PC-9 (cell line): Measurements from ENCODE around the gene TNS1. TPM values are rescaled to one million over a fixed set of nuclear protein-coding genes. Genes with fewer than 3 reads are reported as not detected.

Experiments
- BruUV-seq: library from RNA; stranded (reverse); fragments of 400-500 nt; replicated peaks from 2 replicates; lab custom pipeline; 2021; lab: Mats Ljungman, UMichigan
- CTCF ChIA-PET: fragments of 300-600 bp; sonication (Branson Sonifier 250); formaldehyde crosslinking; loops from one replicate; lab custom pipeline; 2022; ENCODE audit warnings: antibody characterized with exemption; lab: Charles Lee
- POLR2A ChIA-PET: fragments of 300-600 bp; sonication (Branson Sonifier 250); formaldehyde crosslinking; loops from one replicate; lab custom pipeline; 2022; ENCODE audit warnings: antibody characterized with exemption; ENCODE audit not compliant: unreplicated experiment; lab: Charles Lee
- DNase-seq, 2 experiments: peaks; one replicate each; pipeline versions ENCODE4 v3.0.0 to v3.0.0-alpha.2; 2015 to 2022; ENCODE audit warnings: mixed read lengths in 1 of 2
- H2AFZ ChIP-seq: fragments of 200-600 bp; sonication (generic); 2 replicates; pipeline ENCODE4 v1.8.1; 2017; ENCODE audit warnings: antibody characterized with exemption
- H3F3A ChIP-seq: fragments of 200-600 bp; sonication (generic); 2 replicates; pipeline ENCODE4 v1.8.1; 2017; ENCODE audit warnings: antibody characterized with exemption, mild to moderate bottlenecking, low read depth; ENCODE audit not compliant: insufficient read depth
- H3K27ac ChIP-seq: fragments of 200-600 bp; sonication (generic); 2 replicates; pipeline ENCODE4 v1.6.1; 2016; ENCODE audit warnings: mixed run types
- H3K27me3 ChIP-seq: fragments of 200-600 bp; sonication (generic); 2 replicates; pipeline ENCODE4 v1.6.1; 2016; ENCODE audit warnings: low read depth, mixed run types; ENCODE audit not compliant: insufficient read depth
- H3K36me3 ChIP-seq: fragments of 200-600 bp; sonication (generic); 2 replicates; pipeline ENCODE4 v1.6.1; 2016; ENCODE audit warnings: low read depth, mixed run types
- H3K4me1 ChIP-seq: fragments of 200-600 bp; sonication (generic); replicated peaks from 2 replicates; pipeline ENCODE4 v1.6.1; 2016; ENCODE audit warnings: mixed run types; ENCODE audit not compliant: insufficient read depth
- H3K4me2 ChIP-seq: fragments of 200-600 bp; sonication (generic); 2 replicates; pipeline ENCODE4 v1.6.1; 2017; ENCODE audit warnings: mixed run types
- H3K4me3 ChIP-seq: fragments of 200-600 bp; sonication (generic); 2 replicates; pipeline ENCODE4 v1.6.1; 2016; ENCODE audit warnings: mixed run types
- H3K79me2 ChIP-seq: fragments of 200-600 bp; sonication (generic); 2 replicates; pipeline ENCODE4 v1.6.1; 2017; ENCODE audit warnings: low read depth, mixed run types
- H3K9me2 ChIP-seq: fragments of 200-600 bp; sonication (generic); 2 replicates; pipeline ENCODE4 v1.8.1; 2017; ENCODE audit warnings: mild to moderate bottlenecking; ENCODE audit not compliant: insufficient read depth
- H3K9me3 ChIP-seq: fragments of 200-600 bp; sonication (generic); 2 replicates; pipeline ENCODE4 v1.8.1; 2016; ENCODE audit warnings: low read depth; ENCODE audit not compliant: insufficient read depth
- H4K20me1 ChIP-seq: fragments of 200-600 bp; sonication (generic); 2 replicates; pipeline ENCODE4 v1.8.1; 2017; ENCODE audit not compliant: insufficient read depth
- EZH2 ChIP-seq: fragments of 200-600 bp; sonication (generic); IDR thresholded peaks from 2 replicates; pipeline ENCODE4 v1.8.0; 2017; ENCODE audit warnings: antibody characterized with exemption, low read depth
- intact Hi-C: fragments of 100-400 bp; cut with micrococcal nuclease; formaldehyde crosslinking; loops from one replicate; pipeline ENCODE4 v1.10.0; 2022; ENCODE audit not compliant: unreplicated experiment
- total RNA-seq: library from RNA; stranded (reverse); gene quantifications from 2 replicates; pipeline ENCODE4 v1.2.3, GENCODE V29; 2021
- TF ChIP-seq, protein P1 (sequence below): fragments of 200-600 bp; sonication (generic); conservative IDR thresholded peaks from 2 replicates; pipeline ENCODE4 v1.6.1; 2017; ENCODE audit warnings: mixed run types, antibody characterized with exemption, mild to moderate bottlenecking, moderate library complexity

TNS1 gene
- total RNA-seq, 1 experiment from 2014 or later = 5.5 TPM

DNA sequence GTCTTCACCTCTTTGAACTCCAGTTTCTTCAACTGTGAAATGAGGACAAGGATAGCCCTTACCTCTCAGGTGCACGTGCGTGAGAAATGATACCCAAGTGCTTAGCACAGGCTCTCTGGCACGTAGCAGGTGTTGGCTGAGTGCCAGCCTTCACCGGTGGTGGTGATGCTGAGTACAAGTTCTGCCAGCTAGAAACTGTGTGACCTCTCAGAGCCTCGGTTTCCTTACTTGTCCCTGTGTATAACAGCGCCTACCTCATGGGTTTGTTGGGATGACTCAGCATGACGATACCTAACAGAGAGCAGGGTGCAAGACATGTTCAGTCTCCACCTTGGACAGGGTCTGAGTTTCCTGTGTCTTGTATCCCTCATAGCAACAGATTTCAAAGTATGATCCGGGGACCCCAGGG is 205.1 kb downstream of the TNS1 start:
- H3K4me2 ChIP-seq = no peak overlapping the region
- H3K27ac ChIP-seq = no peak overlapping the region
- DNase-seq = no peak
- POLR2A ChIA-PET = no interaction called here
- no peaks in the 10 kb centered on the region for H4K20me1 ChIP-seq
- H3K9me3 ChIP-seq = no peaks in the 10 kb centered on the region
- H3K4me3 ChIP-seq = no peak overlapping the region
- H3K27me3 ChIP-seq = no peaks in the 10 kb centered on the region
- intact Hi-C loops = no loop called here
- no peaks in the 10 kb centered on the region for H3K36me3 ChIP-seq
- no TSS peak for BruUV-seq
- no peaks in the 10 kb centered on the region for H3K79me2 ChIP-seq
- no peaks in the 10 kb centered on the region for H3K9me2 ChIP-seq
- no peaks in the 10 kb centered on the region for H3K4me1 ChIP-seq
- no peak overlapping the region for H2AFZ ChIP-seq
- TF ChIP-seq, protein P1, sequence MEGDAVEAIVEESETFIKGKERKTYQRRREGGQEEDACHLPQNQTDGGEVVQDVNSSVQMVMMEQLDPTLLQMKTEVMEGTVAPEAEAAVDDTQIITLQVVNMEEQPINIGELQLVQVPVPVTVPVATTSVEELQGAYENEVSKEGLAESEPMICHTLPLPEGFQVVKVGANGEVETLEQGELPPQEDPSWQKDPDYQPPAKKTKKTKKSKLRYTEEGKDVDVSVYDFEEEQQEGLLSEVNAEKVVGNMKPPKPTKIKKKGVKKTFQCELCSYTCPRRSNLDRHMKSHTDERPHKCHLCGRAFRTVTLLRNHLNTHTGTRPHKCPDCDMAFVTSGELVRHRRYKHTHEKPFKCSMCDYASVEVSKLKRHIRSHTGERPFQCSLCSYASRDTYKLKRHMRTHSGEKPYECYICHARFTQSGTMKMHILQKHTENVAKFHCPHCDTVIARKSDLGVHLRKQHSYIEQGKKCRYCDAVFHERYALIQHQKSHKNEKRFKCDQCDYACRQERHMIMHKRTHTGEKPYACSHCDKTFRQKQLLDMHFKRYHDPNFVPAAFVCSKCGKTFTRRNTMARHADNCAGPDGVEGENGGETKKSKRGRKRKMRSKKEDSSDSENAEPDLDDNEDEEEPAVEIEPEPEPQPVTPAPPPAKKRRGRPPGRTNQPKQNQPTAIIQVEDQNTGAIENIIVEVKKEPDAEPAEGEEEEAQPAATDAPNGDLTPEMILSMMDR = no peak
- TF ChIP-seq EZH2 = no peak
- H3F3A ChIP-seq = no peaks in the 10 kb centered on the region
- CTCF ChIA-PET = no interaction called here

DNA sequence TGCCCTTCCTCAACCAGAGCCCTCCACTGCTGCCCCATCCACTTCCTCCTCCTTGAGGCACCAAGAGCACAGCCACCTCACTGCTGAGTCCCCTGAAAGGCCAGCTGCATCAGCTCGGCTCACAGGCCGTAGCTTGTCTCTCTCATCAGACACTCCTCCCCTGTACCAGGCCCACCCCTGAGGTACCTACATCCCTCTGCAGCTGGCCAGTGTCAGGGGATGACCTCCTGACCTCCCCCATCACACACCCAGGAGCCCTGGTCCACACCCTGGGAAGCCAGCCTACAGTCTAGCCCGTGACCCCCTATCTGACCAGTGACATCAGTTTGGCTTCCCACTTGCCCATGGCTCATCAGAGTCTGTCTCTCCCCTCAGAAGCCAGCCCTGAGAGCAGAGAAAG is 205.6 kb downstream of the TNS1 start:
- H3K79me2 ChIP-seq = no peaks in the 10 kb centered on the region
- DNase-seq = no peak
- H3K4me2 ChIP-seq = no peak overlapping the region
- no peaks in the 10 kb centered on the region for H3K27me3 ChIP-seq
- H2AFZ ChIP-seq = no peak overlapping the region
- no peaks in the 10 kb centered on the region for H3K9me2 ChIP-seq
- no peaks in the 10 kb centered on the region for H3F3A ChIP-seq
- BruUV-seq = no TSS peak
- H3K9me3 ChIP-seq = no peaks in the 10 kb centered on the region
- intact Hi-C loops = no loop called here
- POLR2A ChIA-PET = no interaction called here
- no peak overlapping the region for H3K4me3 ChIP-seq
- no peak overlapping the region for H3K27ac ChIP-seq
- H3K36me3 ChIP-seq = no peaks in the 10 kb centered on the region
- H3K4me1 ChIP-seq = no peaks in the 10 kb centered on the region
- TF ChIP-seq EZH2 = no peak
- TF ChIP-seq, protein P1 = no peak
- H4K20me1 ChIP-seq = no peaks in the 10 kb centered on the region
- CTCF ChIA-PET = no interaction called here

DNA sequence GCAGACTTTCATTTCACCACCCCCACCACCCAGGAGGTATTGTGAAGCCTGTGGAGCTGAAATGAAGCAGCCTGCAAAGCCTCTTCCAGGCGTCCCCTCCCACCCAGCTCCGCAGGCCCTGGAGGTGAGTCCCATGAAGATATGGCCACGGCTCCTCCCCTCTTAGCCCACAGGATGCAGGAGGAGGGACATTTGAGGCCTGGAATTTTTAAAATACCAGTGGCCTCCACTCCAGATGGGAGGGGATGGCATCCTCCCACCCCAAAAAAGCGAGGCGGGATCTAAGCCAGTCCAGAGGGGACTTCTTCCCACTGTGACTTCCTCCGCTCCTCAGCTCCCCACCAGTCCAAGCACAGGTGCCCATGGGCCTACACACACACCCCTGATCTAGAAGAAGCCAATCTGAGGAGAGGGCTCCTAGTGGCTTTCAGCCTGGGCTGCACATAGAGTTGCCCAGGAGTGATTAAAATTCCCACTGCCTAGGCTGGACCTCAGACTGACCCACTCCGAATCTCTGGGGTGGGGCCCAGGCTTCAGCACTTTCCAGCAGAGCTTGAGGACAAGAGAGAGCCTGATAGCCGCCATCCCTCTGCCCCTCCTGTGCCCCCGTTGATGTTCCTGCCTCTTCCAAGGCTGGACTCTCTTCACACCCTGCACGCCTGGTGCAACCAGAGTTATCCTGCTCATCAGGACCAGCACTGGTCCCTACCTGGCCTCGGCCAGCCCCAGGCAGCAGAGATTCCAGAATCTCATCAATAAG is 206.9 kb downstream of the TNS1 start:
- Histone ChIP-seq H3K36me3 (no peaks in the 10 kb centered on the region), H3K79me2 (no peaks in the 10 kb centered on the region), H3K27me3 (no peaks in the 10 kb centered on the region), H3K9me2 (no peaks in the 10 kb centered on the region), H4K20me1 (no peaks in the 10 kb centered on the region), H3K4me2 (no peak overlapping the region), H3F3A (no peaks in the 10 kb centered on the region), H3K9me3 (no peaks in the 10 kb centered on the region), H3K4me3 (no peak overlapping the region), H3K27ac (no peak overlapping the region), H3K4me1 (no peaks in the 10 kb centered on the region), H2AFZ (no peak overlapping the region)
- CTCF ChIA-PET = no interaction called here
- intact Hi-C loops = no loop called here
- BruUV-seq = no TSS peak
- DNase-seq = no peak
- POLR2A ChIA-PET = no interaction called here
- TF ChIP-seq, protein P1 = no peak
- TF ChIP-seq EZH2 = no peak
